ENCODE data around the gene ARHGAP21.

GRCh38 chr10:24545585-24545984 lies 178.1 kb downstream of the ARHGAP21 start:
- TF ChIP-seq REST (IDR thresholded peaks at IDR 0.05; ENCODE audit: insufficient read depth in 1 of 2, low read depth in 2 of 2, low read length in 1 of 2) (no peak), CTCF (IDR thresholded peaks at IDR 0.05) (no peak), POLR2AphosphoS5 (IDR thresholded peaks at IDR 0.05; ENCODE audit: low read depth, low read length) (no peak)
